GM19023 (cell line): ENCODE data around the gene CLCC1.
"Not testable (repeated sequence)": the region's sequence is repeated elsewhere in the genome, so short reads cannot be mapped to it uniquely, and the experiment has no call there.

Experiments used
- ATAC-seq: cut with Tn5 transposase; IDR thresholded peaks from one replicate; pipeline ENCODE4 v1.9.1; 2021; ENCODE audit warnings: mild to moderate bottlenecking, moderate library complexity; ENCODE audit not compliant: unreplicated experiment

The CLCC1 gene

GRCh38 chr1:108963052-108963686 lies at the start of gene CLCC1:
Gene CLCC1 (minus strand): TSS chr1:108963484. CDS start chr1:108950437, 13,047 bp downstream.
- ATAC-seq: peak; percentile 95

- ATAC-seq: no peak
These were observed 48.1 kb upstream of the CLCC1 start for GRCh38 chr1:109011335-109011734.

GRCh38 chr1:108996622-108997021 lies 33.3 kb upstream of the CLCC1 start:
- not testable (repeated sequence) for ATAC-seq

GRCh38 chr1:108983114-108983513 lies 19.8 kb upstream of the CLCC1 start:
- ATAC-seq: no peak

GRCh38 chr1:108976658-108977057 lies 13.4 kb upstream of the CLCC1 start:
- ATAC-seq: no peak

- ATAC-seq: no peak
These were observed 9.7 kb upstream of the CLCC1 start for GRCh38 chr1:108972951-108973350.

GRCh38 chr1:108969346-108969745 lies 6.1 kb upstream of the CLCC1 start:
- ATAC-seq: no peak

- ATAC-seq: peak; percentile 27
These were observed 618 bp downstream of the CLCC1 start for GRCh38 chr1:108962681-108963051.

GRCh38 chr1:108961752-108962486 lies 1.4 kb downstream of the CLCC1 start:
- ATAC-seq: no peak

- no peak for ATAC-seq
These were observed 2.1 kb downstream of the CLCC1 start for GRCh38 chr1:108961198-108961597.

GRCh38 chr1:108960719-108961118 lies 2.6 kb downstream of the CLCC1 start:
- no peak for ATAC-seq

- ATAC-seq: no peak
These were observed 5.4 kb downstream of the CLCC1 start for GRCh38 chr1:108957888-108958287.

- no peak for ATAC-seq
These were observed 7.4 kb downstream of the CLCC1 start for GRCh38 chr1:108955881-108956280.

GRCh38 chr1:108955111-108955510 lies 8.2 kb downstream of the CLCC1 start:
- no peak for ATAC-seq

- no peak for ATAC-seq
These were observed 9.8 kb downstream of the CLCC1 start for GRCh38 chr1:108953452-108953851.

GRCh38 chr1:108951242-108951641 lies 12.0 kb downstream of the CLCC1 start:
- ATAC-seq: no peak

GRCh38 chr1:108949044-108949443 lies 14.2 kb downstream of the CLCC1 start:
- ATAC-seq: no peak

GRCh38 chr1:108947871-108948525 lies 15.3 kb downstream of the CLCC1 start:
- no peak for ATAC-seq

GRCh38 chr1:108936170-108936569 lies 27.1 kb downstream of the CLCC1 start:
- ATAC-seq: no peak

GRCh38 chr1:108933944-108934343 lies 29.3 kb downstream of the CLCC1 start:
- ATAC-seq: no peak

- not testable (repeated sequence) for ATAC-seq
These were observed 35.7 kb downstream of the CLCC1 start for GRCh38 chr1:108927565-108927964.

GRCh38 chr1:108925920-108926319 lies 37.4 kb downstream of the CLCC1 start:
- no peak for ATAC-seq
